Effector CD4-positive, alpha-beta T cell (primary cell): Measurements from ENCODE around the gene NXPH2. TPM values are rescaled to one million over a fixed set of nuclear protein-coding genes. Genes with fewer than 3 reads are reported as not detected.

Experiments used
- DNase-seq: peaks from one replicate; pipeline ENCODE4 v3.0.0-alpha.2; 2020
- total RNA-seq: gene quantifications from one replicate; lab custom pipeline; 2026; lab: John Stamatoyannopoulos, UW

The NXPH2 gene
- not detected for total RNA-seq

- no peak for DNase-seq
Measured at GRCh38 chr2:138779781-138780445, at the start of gene NXPH2. Gene NXPH2 (minus strand): TSS chr2:138780390. CDS start chr2:138780241, 149 bp downstream.

- DNase-seq, result peak; percentile 4
Measured at GRCh38 chr2:138829326-138829919, 49.2 kb upstream of the NXPH2 start.

GRCh38 chr2:138827426-138828054 is 47.4 kb upstream of the NXPH2 start:
- no peak for DNase-seq

- DNase-seq, result no peak
Measured at GRCh38 chr2:138823666-138824065, 43.5 kb upstream of the NXPH2 start.

GRCh38 chr2:138819964-138820363 is 39.8 kb upstream of the NXPH2 start:
- DNase-seq, result no peak

GRCh38 chr2:138818556-138818955 is 38.4 kb upstream of the NXPH2 start:
- no peak for DNase-seq

GRCh38 chr2:138814123-138814898 is 34.1 kb upstream of the NXPH2 start:
- DNase-seq, result no peak

DNA sequence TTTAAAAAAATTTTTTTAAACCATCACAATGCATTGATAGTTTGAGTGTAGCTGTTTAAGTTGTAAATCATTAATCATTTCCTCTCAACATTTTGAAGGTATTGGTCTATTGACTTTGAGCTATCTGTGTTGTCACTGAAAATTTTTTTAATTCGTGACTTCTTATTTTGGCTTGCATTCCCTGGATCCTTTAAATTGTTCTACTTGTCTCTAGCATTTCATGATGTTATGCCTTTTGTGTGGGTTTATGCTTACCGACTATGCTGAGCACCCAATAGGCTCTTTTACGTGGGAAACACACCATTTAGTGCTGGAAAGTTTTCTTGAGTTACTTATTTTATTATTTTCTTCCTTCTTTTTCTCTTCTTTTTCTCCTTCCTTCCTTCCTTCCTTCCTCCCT is 31.2 kb upstream of the NXPH2 start:
- no peak for DNase-seq

DNA sequence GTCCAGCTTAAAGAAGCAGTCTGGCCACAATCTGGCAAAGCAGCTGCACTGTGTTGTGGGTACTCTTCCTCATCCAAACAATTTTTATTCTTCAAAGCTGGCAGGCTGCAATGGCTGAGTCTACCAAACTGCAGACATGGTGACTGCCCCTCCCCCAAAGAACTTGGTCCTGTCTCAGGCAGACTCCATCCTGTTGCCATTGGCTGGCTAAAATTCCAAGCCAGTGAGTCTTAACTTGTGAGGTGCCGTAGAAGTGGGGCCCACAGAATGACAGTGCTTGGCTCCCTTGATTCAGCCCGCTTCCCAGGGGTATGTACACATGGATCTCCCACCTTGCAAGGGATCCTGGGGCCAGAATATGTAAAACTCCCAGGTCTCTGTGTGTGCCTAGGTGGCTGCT is 14.5 kb upstream of the NXPH2 start:
- no peak for DNase-seq

DNA sequence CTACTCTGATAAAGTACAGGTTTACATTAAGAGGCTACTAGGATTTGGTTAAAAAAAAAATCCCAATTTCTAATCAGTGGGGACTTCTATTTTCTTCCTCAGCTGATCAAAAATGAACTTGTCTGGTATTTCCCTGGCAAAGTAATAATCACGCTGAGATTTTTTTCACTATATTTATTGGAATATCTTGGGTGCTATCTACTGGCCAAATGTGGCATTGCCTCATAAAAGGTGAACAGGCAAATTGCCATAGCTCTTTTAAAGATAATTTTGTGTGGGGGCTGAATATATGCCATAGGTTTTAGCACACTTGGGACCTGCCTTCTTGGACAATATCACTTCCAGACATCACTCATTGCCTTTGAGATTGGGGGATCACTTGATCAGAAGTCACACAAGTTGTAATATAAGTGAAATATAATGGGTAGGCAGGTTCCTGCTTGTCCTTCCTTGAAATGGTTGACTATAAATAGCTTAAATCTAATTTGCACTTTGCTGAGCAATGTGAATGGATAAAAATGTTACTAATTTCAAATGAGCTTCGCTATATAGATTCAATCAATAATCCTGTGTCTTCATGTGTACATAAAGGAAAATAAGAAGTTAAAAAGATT is 7.0 kb upstream of the NXPH2 start:
- DNase-seq, result no peak

- DNase-seq, result no peak
Measured at GRCh38 chr2:138782383-138782782, 2.2 kb upstream of the NXPH2 start.

DNA sequence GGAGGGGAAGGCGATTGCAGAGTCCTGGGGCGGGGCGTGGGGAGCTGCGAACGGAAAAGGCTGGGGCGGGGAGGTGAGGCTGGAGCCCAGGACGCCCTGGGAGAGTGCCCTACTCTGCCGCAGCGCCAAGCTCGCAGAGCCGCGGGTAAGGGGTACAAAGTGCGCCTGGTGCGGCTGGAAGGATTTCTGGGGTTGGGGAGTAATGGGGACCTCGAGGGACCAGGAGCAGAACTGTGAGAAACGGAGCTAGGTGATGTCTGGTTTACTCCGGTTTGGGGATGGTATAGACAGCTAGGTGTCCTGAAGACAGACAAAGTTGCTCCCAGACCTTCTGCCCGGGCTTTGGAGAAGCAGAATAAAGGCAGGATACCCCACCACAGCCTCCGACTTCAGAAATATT is 718 bp upstream of the NXPH2 start:
- no peak for DNase-seq

DNA sequence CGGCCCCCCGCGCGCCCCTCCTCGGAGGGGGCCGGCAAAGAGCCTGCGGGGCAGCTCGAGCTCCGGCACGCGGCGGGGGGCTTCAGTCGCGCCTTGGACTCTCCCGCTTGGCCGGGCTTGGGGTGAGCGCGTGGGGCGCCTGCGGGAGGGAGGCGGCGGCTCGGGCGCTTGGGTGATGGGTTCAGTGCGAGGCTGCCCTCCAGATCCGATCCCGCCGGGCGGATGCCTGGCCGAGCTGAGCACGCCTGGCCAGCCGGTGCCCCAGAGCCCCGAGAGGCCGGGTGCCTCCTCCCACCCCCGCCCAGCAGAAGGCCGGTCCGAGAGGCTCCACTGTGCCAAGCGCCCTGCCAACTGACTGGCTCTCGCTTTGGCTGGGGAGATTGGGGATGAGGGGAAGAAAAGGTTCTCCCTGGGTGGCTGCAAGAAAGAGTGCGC is 273 bp upstream of the NXPH2 start:
- DNase-seq, result no peak

DNA sequence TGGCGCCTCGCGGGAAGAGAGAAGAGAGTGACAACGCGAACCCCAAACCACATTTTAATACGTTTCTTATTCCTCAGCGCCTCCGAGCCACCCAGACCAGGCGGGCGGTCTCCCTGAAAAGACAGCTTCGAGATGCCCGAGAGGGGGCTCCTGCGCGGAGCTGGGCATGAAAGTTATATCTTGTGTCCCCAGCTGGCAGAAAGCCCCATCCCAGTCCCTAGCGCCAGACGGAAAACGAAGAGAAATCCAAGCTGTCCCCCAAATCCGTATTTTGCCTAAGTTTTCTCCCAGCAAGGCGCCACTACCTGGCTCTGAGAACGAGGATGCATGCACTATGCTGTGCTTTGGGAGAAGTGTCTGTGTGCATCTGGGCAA is 797 bp downstream of the NXPH2 start:
- no peak for DNase-seq

DNA sequence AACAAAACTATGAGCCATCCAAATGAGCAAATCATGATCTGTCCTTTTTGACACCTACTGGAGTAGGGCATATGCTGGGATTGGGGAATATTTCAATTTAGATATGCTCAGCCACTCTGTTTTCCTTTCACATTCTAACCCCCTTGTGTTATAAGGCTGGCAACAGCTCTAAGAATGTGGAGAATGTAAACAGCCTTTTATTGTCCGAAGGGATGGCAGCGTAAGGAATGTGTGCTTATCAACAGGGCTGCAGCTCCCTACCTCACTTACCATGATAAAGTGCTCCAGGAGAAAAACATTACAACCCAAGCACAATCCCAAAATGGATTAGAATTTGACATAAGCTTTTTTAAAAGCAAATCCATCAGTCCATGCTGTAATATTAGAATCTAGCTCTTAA is 2.2 kb downstream of the NXPH2 start:
- DNase-seq, result no peak

DNA sequence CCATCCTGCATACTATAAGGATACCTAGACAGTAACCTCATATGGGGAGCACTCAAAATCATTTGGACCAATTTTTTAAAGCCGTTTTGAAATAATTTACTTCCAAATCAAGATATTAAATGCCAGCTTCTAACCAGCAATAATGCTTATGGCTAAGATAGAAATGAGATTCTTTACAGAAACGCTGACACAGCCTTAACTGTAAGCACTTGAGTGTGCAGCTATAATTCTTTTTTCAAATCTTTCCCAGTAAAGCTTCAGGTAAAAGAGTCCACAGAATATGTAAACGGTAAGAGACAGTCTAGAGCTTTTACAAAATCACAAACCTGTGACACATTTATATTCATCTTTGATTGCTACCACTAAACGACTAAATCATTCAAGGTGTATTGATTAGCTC is 4.5 kb downstream of the NXPH2 start:
- DNase-seq, result no peak

DNA sequence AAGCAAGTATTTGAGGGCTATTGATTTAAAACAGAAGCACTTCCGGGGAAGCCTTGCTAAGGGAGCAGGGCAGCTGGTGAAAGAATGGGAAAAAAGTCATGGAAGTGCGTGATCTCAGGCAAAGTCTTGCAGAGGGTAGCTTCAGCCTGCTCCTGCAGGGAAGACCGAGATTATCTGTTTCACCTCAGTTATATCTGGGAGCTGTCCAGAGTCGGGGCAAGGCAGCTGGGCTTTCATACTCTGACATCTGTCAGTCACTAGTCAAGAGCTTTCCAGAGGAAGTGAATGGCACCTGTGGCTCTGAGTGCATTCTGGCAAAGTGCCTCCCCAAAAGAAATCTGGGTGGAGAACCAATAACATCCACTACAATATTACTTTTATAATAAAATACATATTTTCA is 8.7 kb downstream of the NXPH2 start:
- DNase-seq, result no peak

GRCh38 chr2:138767101-138767500 is 13.1 kb downstream of the NXPH2 start:
- DNase-seq, result no peak

- no peak for DNase-seq
Measured at GRCh38 chr2:138766464-138766863, 13.7 kb downstream of the NXPH2 start.

GRCh38 chr2:138763971-138764370 is 16.2 kb downstream of the NXPH2 start:
- no peak for DNase-seq

DNA sequence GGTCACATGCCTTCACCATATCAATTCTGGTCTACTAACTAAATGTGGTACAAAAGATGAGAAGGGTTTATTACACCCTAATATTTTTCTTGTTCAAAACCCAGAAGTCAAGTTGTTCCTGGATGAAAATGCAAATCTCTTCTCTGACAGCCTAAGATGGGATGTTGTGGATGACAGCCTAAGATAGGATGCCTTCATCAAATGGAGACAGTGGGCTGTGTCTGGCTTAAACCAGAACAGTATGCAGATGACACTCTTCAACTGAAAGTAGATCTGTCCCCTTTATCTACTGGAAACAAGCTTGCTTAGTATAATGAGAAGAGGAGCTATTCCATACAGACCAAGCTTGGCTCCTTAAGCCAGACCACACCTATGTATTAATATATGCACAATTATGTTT is 17.7 kb downstream of the NXPH2 start:
- no peak for DNase-seq

- no peak for DNase-seq
Measured at GRCh38 chr2:138760676-138761075, 19.5 kb downstream of the NXPH2 start.

DNA sequence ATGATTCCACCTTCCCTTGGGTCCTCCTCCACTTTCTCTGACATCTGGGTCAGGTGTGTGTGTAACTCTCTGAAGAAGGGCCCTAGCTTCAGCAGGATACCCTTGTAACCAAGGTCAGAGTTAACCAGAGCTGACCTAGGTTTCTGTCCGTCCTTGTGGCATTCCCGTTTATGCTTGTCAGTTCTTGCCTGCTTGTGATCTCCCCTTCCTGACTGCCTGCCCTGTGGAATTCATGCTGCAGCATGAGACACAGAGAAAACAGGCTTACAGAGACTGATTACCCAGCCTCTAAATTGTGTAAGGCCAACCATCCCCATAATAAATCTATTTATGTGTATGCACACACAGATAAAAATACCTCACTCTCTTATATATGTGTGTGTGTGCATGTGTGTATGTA is 22.8 kb downstream of the NXPH2 start:
- DNase-seq, result no peak
